Cardiac septum (tissue), 1 donor: ENCODE results near the gene PSTPIP1. TPM values are rescaled to one million over a fixed set of nuclear protein-coding genes. Genes with fewer than 3 reads are reported as not detected.

Experiments used
- DNase-seq: peaks from one replicate; pipeline ENCODE4 v3.0.0-alpha.2; 2020; ENCODE audit warnings: low spot score
- intact Hi-C: fragments of 100-400 bp; cut with DNase I; formaldehyde crosslinking; loops from one replicate; pipeline ENCODE4 v1.14.0; 2022
- total RNA-seq: library from RNA; stranded (reverse); fragmentation: NEBNext Ultra II Directional; extraction: Animal tissue kit (Norgen Biotek cat#: 25700); gene quantifications from one replicate; pipeline ENCODE4 v1.2.1, GENCODE V29; 2021
- donor health status: DM: no; HTN: no; CAD: no.

PSTPIP1 gene
- total RNA-seq, 1 donor from 2014 or later: 2.7 TPM

GRCh38 chr15:77036537-77037387 lies 41.8 kb downstream of the PSTPIP1 start:
- intact Hi-C loops: loop anchor here (5.0 kb wide), 1 partner anchor 61 kb away; no protein-coding TSS in a partner anchor

GRCh38 chr15:77037388-77038209 lies 42.7 kb downstream of the PSTPIP1 start:
- intact Hi-C loops: loop anchor here (5.0 kb wide), 1 partner anchor 60 kb away; no protein-coding TSS in a partner anchor
- DNase-seq: no peak

More at GRCh38 chr15:77036537-77037387, 41.8 kb downstream of the PSTPIP1 start:
- DNase-seq: peak; percentile 67

GRCh38 chr15:77038312-77039216 lies 43.6 kb downstream of the PSTPIP1 start:
- DNase-seq: no peak
- intact Hi-C loops: loop anchor here (5.0 kb wide), 1 partner anchor 59 kb away; no protein-coding TSS in a partner anchor

GRCh38 chr15:77039217-77039533 lies 44.2 kb downstream of the PSTPIP1 start:
- DNase-seq: no peak
- intact Hi-C loops: loop anchor here (5.0 kb wide), 1 partner anchor 58 kb away; no protein-coding TSS in a partner anchor

GRCh38 chr15:77039848-77040247 lies 44.9 kb downstream of the PSTPIP1 start:
- intact Hi-C loops: loop anchor here (5.0 kb wide), 1 partner anchor 57 kb away; no protein-coding TSS in a partner anchor
- DNase-seq: no peak

DNA sequence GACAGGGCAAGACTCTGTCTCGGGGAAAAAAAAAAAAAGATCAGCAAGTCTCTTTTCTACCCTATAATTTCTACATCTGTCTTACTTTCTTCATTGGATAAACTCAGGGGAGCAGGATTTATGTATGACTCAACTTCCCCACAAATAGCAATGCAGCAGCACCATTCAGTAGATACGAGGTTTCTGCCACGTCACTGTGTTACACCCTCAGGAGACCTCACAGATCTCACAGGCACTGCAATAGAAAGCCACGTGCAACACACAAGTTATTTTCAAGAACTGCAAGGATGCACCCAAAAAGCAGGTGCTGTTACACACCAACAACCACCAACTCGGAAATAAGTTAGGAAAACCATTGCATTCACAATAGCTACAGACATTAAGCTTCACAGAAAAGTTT lies 45.7 kb downstream of the PSTPIP1 start:
- intact Hi-C loops: no loop called here
- DNase-seq: no peak

DNA sequence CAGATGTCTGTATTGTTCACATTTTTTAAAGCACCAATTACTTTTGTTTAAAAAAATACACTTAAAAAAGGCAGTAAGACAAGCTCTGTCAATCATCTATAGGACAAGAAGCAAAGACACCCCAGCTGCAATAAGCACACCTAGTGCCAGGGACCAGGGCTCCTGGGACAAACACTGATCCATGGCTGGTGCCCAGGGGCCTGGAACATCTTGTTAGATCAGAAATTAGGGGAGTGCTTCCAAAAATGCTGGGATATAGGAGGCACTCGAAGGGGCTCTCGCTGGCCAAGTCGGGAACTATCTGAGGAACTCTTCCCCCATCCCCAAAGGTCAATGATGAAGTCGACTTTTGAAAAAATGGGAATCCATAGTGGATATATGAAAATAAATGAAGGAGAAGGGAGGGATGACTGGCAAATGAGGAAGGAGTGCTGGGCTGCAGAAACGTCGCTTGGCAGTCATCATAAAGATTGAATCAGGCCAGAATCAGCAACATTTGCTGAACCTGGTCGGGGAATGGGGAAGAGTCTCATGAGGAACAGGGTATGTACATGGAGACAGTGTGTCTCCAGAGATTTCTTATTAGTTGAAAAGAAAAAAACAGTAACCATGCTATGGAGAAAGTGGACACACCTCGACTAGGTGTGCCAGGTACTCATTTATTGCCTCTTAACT lies 47.5 kb downstream of the PSTPIP1 start:
- DNase-seq: no peak
- intact Hi-C loops: no loop called here

- intact Hi-C loops: no loop called here
- DNase-seq: no peak
Measured at GRCh38 chr15:77042955-77043920, 48.3 kb downstream of the PSTPIP1 start.

DNA sequence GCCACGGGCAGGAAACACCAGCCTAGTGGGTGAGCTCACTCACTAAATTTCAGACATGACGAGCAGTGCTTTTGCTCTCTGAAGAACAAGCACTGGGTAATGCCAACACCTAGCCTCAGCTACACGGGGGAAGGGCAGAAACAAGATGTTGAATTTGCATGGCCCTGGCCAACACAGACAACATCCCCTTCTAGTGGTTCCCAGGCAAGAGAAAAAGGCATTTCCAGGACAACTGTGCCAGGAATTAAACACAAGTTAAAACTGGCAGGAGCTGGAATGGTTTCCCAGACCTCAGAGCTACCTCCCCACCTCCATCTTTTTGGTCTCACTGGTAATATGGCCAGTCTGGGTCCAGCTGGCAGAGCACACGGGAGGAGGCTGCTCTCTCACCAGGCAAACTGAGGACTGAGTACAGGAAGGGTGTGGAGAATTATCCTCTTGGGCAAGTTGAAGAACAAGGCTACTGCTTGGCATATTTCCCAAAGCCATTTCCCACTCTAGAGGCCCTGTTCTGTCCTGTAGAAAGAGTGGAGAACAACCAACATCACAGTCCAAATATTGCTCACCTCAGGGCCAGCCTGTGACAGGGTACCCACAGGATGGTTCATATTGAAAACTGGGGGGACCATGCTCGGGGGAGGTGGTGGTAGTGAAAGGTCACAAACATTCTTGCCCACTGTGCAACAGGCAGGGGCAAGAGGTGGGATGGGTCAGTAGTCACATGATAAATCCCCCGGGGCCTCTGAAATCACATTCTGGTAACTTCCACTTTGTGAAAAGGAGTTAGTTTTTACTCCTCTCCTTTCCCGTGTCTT lies 49.5 kb downstream of the PSTPIP1 start:
- no peak for DNase-seq
- intact Hi-C loops: no loop called here

DNA sequence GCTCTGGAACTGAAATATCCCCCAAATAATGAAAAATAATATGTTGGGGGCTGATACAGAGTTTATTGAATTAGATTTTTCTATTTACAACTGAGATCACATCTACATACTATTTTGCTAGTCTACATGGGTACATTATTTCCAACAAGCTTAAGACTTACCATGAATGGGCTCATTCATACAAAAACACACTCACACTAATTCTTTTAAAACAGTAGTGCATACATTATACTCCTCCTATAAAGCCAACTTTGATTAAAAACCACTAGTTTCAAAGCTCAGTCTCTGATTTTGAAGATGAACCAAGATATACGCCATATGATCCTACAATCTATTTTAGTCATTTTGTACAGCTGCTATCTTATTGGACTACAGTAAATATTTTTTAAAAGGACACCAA lies 51.1 kb downstream of the PSTPIP1 start:
- intact Hi-C loops: no loop called here

DNA sequence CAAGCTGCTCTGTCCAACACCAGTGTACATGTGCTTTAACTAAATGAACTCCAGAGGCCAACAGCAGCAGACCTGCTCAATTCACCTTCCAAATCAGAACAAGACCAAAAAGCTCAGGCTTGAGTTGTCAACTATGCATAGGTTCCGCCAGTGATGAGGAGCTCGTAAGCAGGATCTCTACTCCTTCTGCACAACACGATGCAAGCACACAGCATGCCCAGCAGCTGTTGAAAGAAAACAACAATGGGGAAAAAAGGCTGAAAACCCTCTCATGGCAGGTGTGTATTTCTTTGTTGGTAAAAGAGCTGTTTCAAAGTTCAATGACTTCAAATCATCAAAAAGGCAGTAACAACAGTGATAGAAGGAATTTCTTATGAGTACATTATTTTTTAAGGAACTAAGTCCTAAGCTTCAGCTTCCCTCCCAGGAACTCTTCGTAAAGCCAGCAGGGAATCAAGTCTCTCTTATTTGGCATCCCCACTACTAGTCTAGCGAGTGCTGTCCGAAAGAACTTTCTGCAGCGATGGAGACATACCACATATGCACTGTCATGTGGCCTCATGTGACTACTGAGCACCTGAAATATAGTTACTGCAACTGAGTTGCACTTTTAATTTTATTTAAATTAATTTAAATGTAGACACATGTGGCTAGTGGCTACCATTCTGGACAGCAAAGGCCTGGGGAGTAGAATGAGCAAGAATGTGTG lies 51.9 kb downstream of the PSTPIP1 start:
- no peak for DNase-seq
- intact Hi-C loops: no loop called here

More for the DNA sequence above, 51.1 kb downstream of the PSTPIP1 start:
- DNase-seq: no peak

DNA sequence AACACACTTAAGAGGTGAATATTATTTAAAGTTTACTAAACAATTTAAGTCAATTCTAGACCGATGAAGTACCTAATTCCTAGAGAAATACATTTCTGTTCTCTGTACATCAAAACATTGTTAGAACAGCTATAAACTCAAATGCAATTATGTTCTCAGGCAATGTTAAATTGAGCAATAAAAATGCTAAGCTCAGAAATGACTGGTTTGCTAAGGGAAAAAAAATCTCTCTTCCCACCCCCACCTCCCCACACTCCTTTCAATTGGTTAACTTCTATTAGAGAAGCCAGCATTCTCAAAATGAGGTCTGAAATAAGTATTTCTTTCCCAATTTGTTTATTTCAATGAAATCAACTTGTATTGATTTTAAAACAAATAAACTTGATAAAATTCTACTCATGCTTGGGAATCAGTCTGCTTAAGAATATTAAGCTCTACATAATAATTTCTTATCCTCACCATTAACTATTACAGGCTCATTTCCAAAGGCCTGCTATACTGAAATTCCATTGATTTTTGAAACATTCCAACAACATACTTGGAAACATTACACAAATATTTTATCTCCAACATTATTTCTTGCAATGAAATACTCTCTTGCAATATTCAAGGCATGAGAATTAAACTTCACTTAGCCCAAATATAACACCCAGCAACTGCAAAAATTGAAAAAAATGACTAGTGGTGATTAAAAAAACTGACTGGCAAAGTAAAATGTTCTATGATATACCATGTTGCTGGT lies 53.4 kb downstream of the PSTPIP1 start:
- no peak for DNase-seq
- intact Hi-C loops: no loop called here

- intact Hi-C loops: no loop called here
- DNase-seq: no peak
Measured at GRCh38 chr15:77052556-77052955, 57.6 kb downstream of the PSTPIP1 start.

DNA sequence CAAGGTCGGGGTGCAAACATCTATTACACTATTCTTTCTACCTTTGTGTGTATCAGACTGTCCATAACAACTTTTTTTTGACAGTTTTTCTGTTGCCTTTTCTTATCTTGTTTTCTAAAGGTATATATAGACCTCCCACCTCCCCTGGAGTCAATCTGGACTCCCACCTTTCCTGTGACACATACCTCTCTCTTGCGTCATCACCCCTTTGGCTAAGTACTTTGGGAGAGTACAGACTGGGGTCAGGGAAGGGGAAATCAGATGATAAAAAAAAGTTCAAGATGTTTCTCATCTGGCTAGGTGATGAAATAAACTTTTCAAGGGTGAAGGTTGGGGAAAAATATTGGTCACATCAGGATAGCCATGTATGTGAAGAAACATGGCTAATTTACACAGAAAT lies 58.8 kb downstream of the PSTPIP1 start:
- intact Hi-C loops: no loop called here
- DNase-seq: no peak

DNA sequence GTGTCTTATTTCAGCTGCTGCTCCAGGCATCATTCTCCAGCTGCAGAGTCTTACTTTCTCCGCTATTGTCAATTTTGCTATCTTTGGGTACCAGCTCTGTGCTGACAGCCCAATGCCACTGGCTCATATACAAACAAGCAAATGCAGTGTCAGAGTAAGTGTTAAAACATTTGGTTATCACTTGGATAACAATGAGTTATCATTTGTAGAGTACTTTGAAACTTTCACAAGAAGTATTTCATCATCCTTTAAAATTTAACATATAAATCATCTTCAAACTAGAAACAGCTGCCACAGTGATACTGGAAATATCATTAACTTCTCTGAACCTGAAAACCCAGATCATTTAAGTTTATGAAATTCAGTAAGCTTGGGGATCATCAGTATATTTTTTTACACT lies 62.1 kb downstream of the PSTPIP1 start:
- DNase-seq: no peak
- intact Hi-C loops: no loop called here

GRCh38 chr15:77057685-77058084 lies 62.8 kb downstream of the PSTPIP1 start:
- DNase-seq: no peak
- intact Hi-C loops: no loop called here
